GM21390 (cell line): ENCODE data around the gene NHP2.
"Not testable (repeated sequence)": the region's sequence is repeated elsewhere in the genome, so short reads cannot be mapped to it uniquely, and the experiment has no call there.

Experiments used
- ATAC-seq: cut with Tn5 transposase; IDR thresholded peaks from one replicate; pipeline ENCODE4 v1.9.1; 2021; ENCODE audit not compliant: unreplicated experiment

Gene NHP2

DNA sequence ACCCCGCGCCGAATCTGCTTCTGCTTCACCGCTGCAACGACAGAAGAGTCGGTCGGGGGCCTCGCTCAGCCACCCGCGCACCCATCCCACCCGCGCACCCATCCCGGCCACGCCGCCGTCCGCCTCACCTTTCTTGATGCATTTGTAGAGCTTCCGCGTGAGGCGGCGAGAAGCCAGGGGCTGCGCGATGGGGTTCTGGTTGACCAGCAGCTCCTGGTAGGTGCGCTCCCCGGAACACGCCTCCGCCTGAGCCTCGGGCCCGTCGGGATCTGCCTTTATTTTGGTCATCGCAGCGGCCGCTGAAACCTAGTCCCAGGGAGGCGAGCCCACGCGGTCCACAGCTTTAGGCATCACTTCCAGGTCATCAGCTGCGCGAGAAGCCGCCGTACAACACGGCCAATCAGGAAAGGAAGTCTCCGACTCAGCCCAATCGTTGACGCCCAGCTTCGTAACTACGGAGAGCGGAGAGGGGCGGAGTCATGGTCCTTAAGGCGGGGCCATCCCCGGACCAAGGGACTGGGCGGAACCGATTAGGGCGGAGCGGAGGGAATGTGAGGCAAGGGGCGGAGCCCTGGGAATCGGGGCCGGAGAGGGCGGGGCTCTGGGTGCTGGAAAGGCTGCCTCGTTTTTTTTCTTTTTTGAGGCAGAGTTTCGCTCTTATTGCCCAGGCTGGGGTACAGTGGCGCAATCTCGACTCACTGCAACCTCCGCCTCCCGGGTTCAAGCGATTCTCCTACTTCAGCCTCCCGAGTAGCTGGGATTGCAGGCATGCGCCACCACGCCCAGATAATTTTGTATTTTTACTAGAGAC lies at the start of gene NHP2:
Gene NHP2, minus strand, starts transcription at position 356 of the 811 bp plus-strand sequence. Its CDS starts 68 bp downstream, at position 288.
- ATAC-seq, result peak; percentile 98

DNA sequence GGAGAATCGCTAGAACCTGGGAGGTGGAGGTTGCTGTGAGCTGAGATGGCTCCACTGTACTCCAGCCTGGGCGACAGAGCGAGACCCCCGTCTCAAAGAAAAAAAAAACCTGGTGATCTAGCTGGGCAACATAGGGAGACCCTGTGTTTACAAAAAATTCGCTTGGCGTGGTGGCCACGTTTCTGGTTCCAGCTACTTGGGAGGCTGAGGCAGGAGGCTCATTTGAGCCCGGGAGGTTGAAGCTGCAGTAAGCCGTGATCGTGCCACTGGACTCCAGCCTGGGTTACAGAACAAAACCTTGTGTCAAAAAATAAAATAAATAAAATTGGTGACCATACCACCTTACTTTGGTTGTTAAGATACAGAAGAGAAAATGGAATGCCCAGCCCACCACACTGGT lies 48.9 kb upstream of the NHP2 start:
- no peak for ATAC-seq

DNA sequence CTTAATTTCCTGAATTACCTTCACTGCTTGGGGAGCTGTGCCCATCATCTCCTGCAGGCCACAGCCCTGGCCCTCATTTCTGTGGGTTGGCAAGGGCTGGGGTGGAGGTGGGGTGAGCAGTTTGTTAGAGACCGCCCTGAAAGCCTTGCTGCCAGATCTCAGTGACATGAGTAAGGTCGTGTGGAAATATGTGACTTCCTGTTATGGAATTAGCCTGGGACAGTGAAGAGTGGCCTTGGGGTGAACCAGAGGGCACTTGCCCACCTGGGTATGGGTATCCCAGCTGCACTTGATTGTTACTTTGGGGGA lies 48.2 kb upstream of the NHP2 start:
- no peak for ATAC-seq

DNA sequence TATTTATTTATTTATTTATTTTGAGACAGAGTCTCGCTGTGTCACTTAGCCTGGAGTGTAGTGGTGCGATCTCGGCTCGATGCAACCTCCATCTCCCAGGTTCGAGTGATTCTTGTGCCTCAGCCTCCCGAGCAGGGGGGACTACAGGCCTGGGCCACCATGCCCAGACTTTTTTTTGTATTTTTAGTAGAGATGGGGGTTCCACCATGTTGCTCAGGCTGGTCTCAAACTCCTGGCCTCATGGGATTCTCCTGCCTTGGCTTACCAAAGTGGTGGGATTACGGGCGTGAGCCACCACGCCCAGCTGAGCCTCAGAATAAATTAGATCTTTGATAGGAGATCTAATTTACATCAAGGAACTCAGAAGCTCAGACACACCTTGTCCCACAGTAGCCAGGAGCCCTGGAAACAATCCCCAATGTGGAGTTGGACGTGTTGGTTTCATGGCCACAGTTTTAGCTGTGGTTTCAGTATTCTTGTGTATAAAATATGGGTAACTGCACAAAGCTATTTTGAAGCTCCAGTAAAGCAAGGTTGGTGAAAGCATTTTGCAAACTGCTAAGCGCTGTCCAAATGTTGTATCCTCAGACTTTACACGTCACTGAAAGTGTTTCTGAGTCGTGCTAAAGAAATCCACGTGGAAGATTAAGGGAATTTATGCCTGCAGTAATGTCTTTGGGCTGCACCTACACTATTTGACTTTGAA lies 47.7 kb upstream of the NHP2 start:
- no peak for ATAC-seq

DNA sequence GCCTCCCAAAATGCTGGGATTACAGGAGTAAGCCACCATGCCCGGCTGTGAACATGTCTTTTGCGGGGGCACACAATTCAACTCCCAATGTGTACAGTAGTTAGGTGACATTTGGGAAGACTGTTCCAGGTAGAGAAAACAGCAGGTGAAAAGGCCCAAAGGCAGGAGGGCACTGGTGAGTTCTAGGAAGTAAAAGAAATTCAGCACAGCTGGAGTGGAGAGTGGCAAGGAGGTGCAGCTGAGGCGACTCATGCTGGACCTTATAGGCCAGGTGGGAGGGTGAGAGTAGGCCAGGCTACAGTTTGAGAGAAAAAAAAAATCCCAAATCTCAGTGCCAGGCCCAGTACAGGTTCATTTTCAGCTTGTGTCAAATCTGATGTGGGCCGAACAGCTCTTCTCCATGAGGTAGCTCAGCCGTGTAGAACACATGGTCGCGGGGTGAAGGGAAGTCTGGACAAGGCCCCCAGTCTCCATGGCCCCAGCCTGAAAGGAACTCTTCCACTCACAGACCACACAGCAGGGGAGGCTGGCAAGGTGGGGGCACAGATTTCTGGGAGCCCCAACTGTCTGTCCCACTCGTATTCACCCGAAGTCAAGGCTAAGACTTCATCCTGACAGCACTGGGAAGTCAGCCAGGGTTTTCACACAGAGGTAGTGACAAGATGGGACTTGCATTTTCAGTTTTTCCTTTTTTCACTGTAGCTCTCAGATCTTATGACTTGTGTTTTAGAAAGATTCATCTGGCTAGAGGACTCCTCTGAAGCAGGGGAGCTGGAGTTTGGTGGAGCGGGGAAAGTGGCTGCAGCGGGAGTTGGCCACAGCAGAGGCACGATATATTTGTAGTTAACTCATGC lies 46.1 kb upstream of the NHP2 start:
- no peak for ATAC-seq

DNA sequence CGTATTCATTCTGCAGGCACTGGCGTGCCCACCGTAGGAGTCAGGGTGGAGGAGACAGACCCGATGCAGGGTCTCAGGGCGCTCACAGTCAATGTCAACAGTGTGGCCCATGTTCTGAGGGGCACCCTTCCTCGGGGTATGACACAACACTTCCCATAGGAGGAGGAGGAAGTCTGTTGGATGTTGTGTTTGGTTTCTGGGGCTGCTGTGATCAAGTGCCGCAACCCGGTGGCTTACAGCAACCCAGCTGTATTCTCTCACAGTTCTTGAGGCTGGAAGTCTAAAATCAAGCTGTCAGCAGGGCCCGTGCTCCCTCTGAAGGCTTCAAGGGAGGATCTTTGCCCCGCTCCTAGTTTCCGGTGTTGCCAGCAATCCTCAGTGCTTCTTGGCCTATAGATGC lies 45.0 kb upstream of the NHP2 start:
- no peak for ATAC-seq

DNA sequence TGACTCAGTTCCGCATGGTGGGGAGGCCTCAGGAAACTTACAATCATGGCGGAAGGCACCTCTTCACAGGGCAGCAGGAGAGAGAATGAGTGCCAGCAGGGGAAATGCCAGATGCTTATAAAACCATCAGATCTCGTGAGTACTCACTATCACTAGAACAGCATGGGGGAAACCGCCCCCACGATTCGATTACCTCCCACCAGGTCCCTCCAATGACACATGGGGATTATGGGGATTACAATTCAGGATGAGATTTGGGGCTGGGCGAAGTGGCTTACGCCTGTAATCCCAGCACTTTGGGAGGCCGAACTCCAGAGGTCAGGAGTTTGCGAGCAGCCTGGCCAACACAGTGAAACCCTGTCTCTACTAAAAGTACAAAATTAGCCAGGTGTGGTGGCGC lies 44.5 kb upstream of the NHP2 start:
- not testable (repeated sequence) for ATAC-seq

DNA sequence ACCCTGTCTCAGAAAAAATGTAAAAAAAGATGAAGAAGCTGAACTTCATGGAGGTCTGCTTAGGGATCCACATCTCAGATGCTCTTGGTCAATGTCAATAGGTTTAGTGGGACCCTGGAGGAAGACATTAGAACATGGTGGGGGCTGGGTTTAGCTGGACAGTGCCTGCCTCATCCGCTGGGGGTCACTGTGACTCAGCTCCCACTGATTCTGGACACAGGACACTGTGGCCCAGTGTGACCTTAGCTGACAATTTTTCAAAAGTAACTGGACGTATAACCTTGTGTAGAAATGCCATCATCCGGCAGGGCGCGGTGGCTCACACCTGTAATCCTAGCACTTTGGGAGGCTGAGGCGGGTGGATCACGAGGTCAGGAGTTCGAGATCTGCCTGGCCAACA lies 43.3 kb upstream of the NHP2 start:
- no peak for ATAC-seq

DNA sequence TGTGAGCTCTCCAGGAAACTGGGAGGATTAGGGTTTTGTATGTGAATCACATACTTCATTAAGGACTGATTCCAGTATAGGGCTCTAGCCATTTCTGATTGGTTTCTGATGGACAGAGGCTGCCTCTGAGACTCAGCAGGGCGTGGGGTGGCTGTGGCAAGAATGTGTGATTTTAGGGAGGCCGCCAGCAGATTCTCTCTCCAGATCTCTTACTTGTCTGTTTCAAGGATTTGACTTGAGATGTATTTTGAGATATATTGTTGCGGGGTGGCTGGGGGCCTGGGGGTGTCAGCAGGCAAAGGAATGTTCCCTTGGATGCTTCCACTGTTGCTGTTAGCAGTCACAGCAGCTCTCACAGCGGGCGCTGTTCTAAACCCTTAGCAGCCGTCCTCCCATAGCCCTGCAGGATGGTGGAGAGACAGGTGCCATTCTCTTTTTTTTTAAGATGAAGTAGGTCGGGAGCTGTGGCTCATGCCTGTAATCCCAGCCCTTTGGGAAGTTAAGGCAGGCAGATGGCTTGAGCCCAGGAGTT lies 42.7 kb upstream of the NHP2 start:
- no peak for ATAC-seq

DNA sequence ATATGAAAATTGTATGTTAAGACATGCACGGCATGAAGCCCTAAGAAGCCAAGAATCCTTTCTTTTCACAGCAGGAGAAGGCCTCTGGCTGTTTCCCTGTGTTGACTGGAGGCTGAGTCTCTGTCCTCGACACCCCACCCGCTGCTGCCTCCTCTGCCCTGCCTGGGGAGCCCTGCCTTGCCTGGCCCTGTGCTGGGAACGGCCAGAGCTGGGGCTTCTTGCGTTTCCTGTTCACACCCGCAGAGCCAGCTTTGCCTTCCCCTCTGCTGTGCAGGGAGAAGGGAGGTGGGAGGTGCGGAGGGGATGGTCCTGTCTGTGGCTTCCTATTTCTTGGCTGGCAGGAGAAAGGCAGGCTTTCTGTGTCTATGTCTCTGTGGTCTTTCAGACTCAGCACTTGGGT lies 40.3 kb upstream of the NHP2 start:
- no peak for ATAC-seq

DNA sequence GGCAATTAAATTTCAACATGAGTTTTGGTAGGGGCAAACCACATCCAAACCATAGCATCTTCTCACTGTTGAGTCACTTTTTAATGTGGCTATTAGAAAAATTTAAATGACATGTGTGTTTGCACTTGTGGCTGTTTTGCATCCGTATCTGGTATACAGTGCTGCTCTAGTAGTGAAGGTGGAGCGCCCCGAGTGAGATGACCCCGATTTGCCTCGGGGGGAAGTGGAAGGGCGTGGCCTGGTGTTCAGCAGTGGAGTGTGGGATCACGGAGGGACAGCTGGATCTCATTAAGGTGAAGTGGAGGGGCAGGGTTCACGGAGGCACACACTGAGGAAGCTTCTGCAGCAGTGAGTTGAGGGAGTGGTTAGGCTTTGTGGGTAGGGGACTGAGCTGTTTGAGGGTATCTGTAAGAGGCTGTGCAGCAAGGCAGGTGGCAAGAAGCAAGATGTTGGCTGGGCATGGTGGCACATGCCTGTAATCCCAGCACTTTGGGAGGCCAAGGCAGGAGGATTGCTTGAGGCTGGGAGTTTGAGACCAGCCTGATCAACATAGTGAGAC lies 39.6 kb upstream of the NHP2 start:
- ATAC-seq, result no peak

DNA sequence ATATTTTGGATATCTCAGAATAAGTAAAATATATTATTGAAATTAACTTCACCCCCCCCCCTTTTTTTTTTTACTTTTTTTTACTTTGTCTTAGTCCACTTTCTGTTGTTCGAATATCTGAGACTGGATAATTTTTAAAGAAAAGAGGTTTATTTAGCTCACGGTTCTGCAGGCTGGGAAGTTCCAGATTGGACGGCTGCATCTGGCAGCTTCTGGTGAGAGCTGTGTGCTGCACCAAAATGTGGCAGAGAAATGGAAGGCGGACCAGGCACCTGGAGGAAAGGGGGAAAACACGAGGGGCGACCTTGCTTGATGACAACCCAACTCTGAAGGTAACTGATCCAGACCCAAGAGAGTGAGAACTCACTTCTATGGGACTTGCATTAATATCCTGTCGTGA lies 39.1 kb upstream of the NHP2 start:
- ATAC-seq, result no peak

DNA sequence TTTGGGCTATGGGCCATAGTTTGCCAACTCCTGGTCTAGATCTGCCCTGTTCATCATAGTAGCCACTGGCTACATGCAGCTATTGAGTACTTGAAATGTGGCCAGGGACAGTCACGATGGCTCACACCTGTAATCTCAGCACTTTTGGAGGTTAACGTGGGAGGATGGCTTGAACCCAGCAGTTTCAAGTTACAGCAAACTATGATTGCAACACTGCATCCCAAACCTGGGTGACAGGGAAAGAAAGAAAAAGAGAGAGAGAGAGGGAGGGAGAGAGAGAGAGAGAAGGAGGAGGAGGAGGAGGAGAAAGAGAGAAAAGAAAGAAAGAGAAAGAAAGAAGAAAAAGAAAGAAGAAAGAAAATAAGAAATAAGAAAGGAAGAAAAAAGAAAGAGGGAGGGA lies 38.6 kb upstream of the NHP2 start:
- ATAC-seq, result no peak

DNA sequence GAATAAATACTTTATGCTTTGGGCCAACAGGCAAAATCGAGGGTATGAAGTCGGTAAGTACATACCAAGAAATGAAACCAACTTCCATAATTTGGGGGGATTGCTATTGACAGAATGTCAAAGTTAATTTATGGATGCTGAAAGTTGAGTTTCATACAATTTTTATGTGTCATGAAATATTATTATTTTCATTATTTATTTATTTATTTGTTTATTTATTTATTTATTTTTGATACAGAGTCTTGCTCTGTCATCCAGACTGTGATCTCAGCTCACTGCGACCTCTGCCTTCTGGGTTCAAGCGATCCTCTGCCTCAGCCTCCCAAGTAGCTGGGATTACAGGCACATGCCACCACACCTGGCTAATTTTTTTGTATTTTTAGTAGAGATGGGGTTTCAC lies 38.0 kb upstream of the NHP2 start:
- no peak for ATAC-seq

DNA sequence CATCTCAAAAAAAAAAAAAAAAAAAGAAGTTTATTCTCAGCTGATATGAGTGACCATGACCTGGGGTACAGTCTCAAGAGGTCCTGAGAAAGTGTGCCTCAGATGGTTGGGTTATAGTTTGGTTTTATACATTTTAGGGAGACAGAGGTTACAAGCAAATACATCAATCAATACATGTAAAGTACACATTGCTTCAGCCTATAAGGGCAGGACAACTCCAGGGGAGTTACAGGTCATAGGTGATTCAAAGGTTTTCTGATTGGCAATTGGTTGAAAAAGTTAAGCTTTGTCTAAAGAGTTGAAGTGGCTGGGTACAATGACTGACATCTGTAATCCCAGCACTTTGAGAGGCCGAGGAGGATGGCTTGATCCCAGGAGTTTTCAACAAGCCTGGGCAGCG lies 35.7 kb upstream of the NHP2 start:
- no peak for ATAC-seq

DNA sequence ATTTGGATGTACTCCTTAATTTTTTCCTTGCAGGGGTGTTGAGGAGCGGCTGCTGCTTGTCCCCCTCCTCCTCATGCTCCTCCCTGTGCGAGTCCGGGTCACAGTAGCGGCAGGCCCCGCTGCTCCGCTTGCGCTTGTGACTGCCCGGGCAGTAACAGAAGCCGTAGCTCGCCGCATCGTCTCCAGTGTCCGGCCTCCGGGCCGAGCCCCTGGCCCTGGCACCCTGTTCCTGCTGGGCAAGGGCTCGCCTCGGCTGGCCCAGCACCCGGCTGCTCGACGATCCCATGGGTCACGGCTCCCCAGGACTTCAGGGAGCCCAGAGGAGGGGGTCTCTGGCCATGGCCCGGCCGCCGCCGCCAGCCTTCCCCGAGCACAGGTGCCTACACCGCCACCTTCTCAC lies 33.3 kb upstream of the NHP2 start, which contains the start of gene GMCL2:
Gene GMCL2, minus strand, starts transcription at position 358 of the 400 bp plus-strand sequence. Its CDS starts 72 bp downstream, at position 286.
- ATAC-seq, result no peak

DNA sequence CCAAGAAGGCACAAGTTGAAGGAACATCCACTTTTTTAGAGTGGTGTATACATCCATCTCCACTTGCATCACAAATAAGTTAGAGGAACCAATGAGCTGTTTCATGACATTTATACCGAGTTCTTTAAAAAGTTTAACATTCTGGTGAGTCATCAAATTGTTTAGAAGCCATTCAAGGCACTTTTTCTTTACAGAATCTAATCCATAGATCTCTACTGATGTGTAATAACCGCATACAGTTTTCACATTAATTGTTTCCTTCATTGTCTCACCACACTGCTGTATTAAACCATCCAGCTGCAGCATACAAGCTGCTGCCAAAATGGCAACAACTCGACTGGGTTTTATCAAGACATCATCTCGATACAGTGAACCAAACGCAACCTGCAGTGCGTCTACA lies 32.7 kb upstream of the NHP2 start:
- no peak for ATAC-seq

DNA sequence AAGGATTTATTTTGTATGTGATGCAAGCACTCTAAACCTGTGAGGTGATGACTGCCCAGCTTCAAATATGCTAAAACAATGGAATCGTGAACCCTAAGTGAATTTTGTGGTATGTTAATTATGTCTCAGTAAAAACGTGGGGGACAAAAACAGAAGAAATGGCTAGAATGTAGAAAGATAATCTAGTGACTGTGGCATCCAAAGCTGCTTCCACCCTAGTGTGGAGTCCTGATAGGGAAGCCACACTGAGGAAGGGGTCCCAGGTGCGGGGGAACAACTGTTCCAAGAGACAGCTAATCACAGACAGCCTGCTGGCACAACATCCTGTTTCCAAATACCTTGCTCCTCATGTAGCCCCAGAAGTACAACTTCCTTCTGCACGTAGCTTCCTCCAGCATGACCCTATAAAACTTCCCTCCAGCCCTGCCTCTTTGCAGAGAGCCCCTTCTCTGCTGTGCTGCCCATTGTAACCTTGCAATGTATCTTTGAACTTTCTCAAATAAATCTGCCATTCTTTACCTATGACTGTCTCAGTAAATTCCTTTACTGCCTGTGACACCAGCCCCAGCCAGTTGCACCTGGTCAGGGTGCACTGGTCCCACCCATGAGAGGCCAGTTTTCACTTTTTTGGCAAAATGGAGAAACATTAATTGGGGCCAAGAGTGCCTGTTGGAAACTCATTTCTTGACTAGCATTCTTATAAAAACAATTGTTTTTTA lies 28.6 kb upstream of the NHP2 start:
- no peak for ATAC-seq

DNA sequence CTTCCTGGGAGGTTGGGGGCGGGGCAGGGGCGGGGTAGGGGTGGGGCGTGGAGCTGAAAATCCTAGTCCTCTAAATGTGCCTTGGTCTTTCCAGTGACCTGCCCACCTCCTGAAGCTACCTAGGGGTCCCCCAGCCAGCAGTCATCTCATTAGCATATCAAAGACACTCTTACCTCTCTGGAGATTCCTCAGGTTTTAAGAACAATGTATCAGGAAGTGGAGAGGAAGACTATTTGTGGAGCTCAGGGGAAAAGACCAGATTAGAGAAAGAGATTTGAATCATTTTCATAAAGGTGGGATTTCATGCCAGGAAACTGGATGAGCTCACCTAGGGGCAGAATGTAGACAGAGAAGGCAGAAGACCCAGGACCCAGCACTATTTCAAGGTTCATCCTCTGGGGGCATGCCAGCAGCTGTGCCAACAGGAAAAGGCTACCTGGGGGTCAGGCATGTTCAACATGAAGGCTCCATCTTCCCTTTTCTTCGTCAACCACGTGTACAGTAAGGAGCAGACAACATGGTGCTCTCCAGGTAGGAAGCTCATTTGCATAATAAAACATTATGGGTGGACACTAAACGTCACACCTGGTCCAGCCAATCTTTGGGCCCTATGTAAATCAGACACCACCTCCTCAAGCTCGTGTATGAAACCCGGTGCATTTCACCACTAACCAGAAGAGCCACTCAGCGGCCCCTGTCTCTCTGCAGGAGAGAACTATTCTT lies 26.6 kb upstream of the NHP2 start:
- no peak for ATAC-seq

DNA sequence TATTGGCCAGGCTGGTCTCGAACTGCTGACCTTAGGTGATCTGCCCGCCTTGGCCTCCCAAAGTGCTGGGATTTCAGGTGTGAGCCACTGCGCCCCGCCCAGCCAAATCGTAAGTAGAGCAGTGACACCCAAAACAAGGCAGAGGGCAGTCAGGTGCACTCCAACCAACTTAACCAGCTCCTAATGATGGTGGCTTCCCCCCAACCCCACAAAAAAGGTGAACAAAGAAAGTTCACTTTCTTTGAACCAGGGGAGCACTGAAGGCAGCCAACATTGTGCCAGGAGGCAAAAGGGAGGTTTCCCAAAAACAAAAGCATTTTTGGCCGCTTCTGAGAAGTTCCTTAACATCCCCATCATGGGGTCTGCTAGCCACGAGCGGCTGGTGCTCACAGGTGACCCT lies 23.9 kb upstream of the NHP2 start:
- ATAC-seq, result no peak
